ENCODE results near the gene KDM8.
"Not testable (repeated sequence)": the region's sequence is repeated elsewhere in the genome, so short reads cannot be mapped to it uniquely, and the experiment has no call there.

The KDM8 gene

GRCh38 chr16:27191352-27191924, 11.9 kb upstream of the KDM8 start:
- no peak for DNase-seq (ENCODE audit: low read depth in 2 of 2)

- no peak for DNase-seq (ENCODE audit: low read depth in 2 of 2)
These were observed 9.9 kb upstream of the KDM8 start for GRCh38 chr16:27193300-27193990.

GRCh38 chr16:27195076-27195741, 8.1 kb upstream of the KDM8 start:
- DNase-seq (ENCODE audit: low read depth in 2 of 2) = no peak

- no peak for DNase-seq (ENCODE audit: low read depth in 2 of 2)
These were observed 7.3 kb upstream of the KDM8 start for GRCh38 chr16:27195941-27196595.

GRCh38 chr16:27197004-27197403, 6.3 kb upstream of the KDM8 start:
- no peak for DNase-seq (ENCODE audit: low read depth in 2 of 2)

- no peak for DNase-seq (ENCODE audit: low read depth in 2 of 2)
These were observed 4.7 kb upstream of the KDM8 start for GRCh38 chr16:27198451-27199234.

- no peak for DNase-seq (ENCODE audit: low read depth in 2 of 2)
These were observed 4.1 kb upstream of the KDM8 start for GRCh38 chr16:27199235-27199586.

- DNase-seq (ENCODE audit: low read depth in 2 of 2) = no peak
These were observed 3.6 kb upstream of the KDM8 start for GRCh38 chr16:27199736-27200135.

- not testable (repeated sequence) for DNase-seq (ENCODE audit: low read depth in 2 of 2)
These were observed 2.4 kb upstream of the KDM8 start for GRCh38 chr16:27200914-27201313.

GRCh38 chr16:27202923-27203506, 311 bp upstream of the KDM8 start:
- peak in 1 of 2 donors; percentile 85 for DNase-seq (ENCODE audit: low read depth in 2 of 2)

GRCh38 chr16:27204312-27204915, 1.1 kb downstream of the KDM8 start:
- DNase-seq (ENCODE audit: low read depth in 2 of 2) = no peak

GRCh38 chr16:27205423-27206065, 2.2 kb downstream of the KDM8 start:
- DNase-seq (ENCODE audit: low read depth in 2 of 2) = no peak

- DNase-seq (ENCODE audit: low read depth in 2 of 2) = not testable (repeated sequence)
These were observed 3.8 kb downstream of the KDM8 start for GRCh38 chr16:27207121-27207520.

- no peak for DNase-seq (ENCODE audit: low read depth in 2 of 2)
These were observed 4.9 kb downstream of the KDM8 start for GRCh38 chr16:27208081-27208680.

GRCh38 chr16:27208796-27209195, 5.5 kb downstream of the KDM8 start:
- DNase-seq (ENCODE audit: low read depth in 2 of 2) = no peak

- DNase-seq (ENCODE audit: low read depth in 2 of 2) = no peak
These were observed 6.3 kb downstream of the KDM8 start for GRCh38 chr16:27209591-27209990.

GRCh38 chr16:27210174-27210573, 6.8 kb downstream of the KDM8 start:
- DNase-seq (ENCODE audit: low read depth in 2 of 2) = no peak

GRCh38 chr16:27211026-27211425, 7.7 kb downstream of the KDM8 start:
- no peak for DNase-seq (ENCODE audit: low read depth in 2 of 2)

- no peak for DNase-seq (ENCODE audit: low read depth in 2 of 2)
These were observed 11.0 kb downstream of the KDM8 start for GRCh38 chr16:27214084-27214961.
